Fibroblast of lung (primary cell): ENCODE measurements around the gene SPATA33.

ENCODE experiments used
- CTCF ChIP-seq, 2 donors: IDR thresholded peaks in 1 of 2; conservative IDR thresholded peaks in 1 of 2; 1 replicate in 1 of 2; 2 replicates in 1 of 2; pipeline ENCODE4 v1.5.1; 2011 to 2012; ENCODE audit warnings: low read length in 2 of 2, control low read depth in 1 of 2, inconsistent platforms in 1 of 2, low read depth in 1 of 2, mild to moderate bottlenecking in 1 of 2
- EZH2 ChIP-seq: IDR thresholded peaks from 2 replicates; pipeline ENCODE4 v1.5.1; 2012; ENCODE audit warnings: low read length, control low read depth, mild to moderate bottlenecking; ENCODE audit errors: missing control alignments

- TF ChIP-seq EZH2: no peak
- TF ChIP-seq CTCF (conservative IDR thresholded peaks at IDR 0.05 in 1 of 2, IDR thresholded peaks at IDR 0.05 in 1 of 2; ENCODE audit: low read depth in 1 of 2, low read length in 2 of 2): no peak
Observed at GRCh38 chr16:89629827-89630610, 27.6 kb upstream of the SPATA33 start.
